GM20000 (cell line): ENCODE measurements around the gene OR5B21.

Experiments
- DNase-seq: peaks from one replicate; pipeline ENCODE4 v3.0.0; 2012; ENCODE audit warnings: low spot score
- TF ChIP-seq, protein P1 (sequence below): IDR thresholded peaks from 2 replicates; pipeline ENCODE4 v1.5.1; 2012; ENCODE audit warnings: mild to moderate bottlenecking, control low read depth; ENCODE audit errors: extremely low read depth, missing control alignments

Gene OR5B21

GRCh38 chr11:58525037-58525614, 17.2 kb upstream of the OR5B21 start:
- peak; percentile 74 for DNase-seq
- TF ChIP-seq, protein P1, sequence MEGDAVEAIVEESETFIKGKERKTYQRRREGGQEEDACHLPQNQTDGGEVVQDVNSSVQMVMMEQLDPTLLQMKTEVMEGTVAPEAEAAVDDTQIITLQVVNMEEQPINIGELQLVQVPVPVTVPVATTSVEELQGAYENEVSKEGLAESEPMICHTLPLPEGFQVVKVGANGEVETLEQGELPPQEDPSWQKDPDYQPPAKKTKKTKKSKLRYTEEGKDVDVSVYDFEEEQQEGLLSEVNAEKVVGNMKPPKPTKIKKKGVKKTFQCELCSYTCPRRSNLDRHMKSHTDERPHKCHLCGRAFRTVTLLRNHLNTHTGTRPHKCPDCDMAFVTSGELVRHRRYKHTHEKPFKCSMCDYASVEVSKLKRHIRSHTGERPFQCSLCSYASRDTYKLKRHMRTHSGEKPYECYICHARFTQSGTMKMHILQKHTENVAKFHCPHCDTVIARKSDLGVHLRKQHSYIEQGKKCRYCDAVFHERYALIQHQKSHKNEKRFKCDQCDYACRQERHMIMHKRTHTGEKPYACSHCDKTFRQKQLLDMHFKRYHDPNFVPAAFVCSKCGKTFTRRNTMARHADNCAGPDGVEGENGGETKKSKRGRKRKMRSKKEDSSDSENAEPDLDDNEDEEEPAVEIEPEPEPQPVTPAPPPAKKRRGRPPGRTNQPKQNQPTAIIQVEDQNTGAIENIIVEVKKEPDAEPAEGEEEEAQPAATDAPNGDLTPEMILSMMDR = no peak

DNA sequence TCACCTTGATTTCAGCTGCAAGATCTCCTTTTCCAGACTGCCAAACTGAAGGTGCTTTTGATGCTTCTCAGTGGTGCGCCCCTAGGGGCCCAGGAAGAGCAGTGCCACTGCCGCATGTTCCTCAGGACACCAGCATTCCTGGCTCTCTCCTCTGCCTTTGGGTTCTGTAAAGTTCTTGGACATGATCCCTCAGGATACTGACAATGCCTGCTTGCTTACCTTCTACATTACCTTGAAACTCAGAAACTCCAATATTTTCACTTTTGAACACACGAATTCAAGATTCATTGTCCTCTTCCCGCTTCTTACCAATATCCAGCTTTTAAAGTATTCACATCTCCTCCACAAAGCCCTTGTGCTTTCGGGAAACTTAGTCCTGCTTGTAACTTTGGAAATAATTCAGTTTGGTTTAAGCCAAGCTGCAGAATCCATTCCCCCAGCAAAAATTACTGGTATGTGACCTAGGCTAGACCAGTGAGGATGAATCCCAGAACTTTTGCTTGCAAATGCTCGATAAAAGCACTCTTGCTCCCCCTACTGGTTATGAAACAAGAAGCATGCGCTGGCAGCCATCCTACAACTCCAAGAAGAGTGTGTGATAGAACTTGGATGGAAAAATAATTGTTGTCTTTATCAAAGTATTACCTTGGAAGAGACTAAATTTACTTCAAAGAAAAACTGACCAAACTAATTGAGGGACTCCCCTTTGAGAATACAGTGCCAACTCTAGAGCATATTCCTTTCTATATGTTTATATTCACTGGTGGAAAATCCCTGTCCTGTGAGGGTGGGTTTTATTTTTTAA, 16.5 kb upstream of the OR5B21 start:
- TF ChIP-seq, protein P1 = peak; percentile 73
- peak; percentile 53 for DNase-seq

DNA sequence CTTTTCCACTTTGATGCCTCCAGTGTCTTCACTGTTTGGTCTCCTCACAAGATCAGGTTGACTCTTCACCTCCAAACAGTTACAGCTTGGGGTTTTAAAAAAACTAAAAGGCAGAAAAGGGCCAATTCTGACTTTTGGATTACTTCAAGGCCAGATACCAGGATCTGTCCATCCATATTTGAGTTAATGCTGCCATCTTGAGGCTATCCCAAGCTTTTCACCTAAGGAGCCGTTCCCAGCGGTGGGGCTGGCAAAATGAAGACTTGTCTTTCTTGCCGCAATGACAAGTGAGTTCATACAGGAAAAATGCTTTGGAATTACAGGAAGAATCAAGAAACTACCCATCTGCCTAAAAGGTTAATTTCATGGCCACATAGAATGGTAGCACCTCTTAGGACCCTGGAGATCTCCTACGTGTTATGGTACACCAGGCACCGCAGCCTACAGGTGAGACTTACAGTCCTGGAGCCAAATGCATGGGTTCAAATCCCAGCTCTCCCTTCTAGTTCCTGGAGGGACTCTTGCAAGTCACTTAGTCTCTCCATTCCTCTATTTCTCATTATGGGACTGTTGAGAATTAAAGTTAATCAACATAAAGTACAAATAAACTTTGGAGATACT, 6.0 kb upstream of the OR5B21 start:
- peak; percentile 28 for DNase-seq
- TF ChIP-seq, protein P1 = peak; percentile 22

DNA sequence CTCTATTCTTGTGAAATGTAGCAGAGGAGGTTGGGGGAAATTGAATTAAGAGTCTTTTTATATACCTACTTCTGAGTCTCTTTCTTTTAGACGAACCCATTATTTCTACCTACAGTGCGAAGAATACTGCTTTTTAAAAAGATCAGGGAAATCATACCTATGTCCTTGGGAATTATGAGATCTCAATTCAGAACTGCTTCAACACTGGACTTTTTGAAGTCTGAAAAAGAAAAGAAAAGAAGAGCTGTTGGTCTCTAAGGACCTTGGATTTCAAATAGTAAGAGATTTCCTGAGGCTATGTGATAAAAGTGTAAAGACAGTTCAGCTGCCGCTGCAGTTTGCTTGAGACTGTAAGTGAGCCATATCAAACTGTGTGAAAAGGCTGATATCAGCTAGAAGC, 3.7 kb upstream of the OR5B21 start:
- TF ChIP-seq, protein P1 = no peak
- no peak for DNase-seq

DNA sequence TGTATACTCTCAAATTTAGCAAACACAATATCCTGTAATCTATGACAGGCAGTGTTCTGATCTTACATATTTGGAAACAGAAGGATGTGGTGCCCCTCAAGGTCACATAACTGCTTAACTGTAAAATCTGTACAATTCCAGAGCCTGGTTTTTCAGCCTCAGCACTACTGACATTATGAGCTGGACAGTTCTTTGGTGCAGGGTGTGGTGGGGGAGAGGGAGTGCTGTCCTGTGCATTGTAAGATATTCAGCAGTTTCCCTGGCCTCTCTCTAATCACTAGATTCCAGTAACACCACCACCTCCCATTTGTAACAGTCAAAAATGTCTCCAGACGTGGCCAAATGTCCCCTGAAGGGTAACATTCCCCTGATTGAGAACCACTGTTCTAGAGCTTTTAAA, 1.8 kb upstream of the OR5B21 start:
- TF ChIP-seq, protein P1 = no peak
- no peak for DNase-seq

- TF ChIP-seq, protein P1 = no peak
- DNase-seq = no peak
These were observed 909 bp upstream of the OR5B21 start for GRCh38 chr11:58508814-58509213.

- TF ChIP-seq, protein P1 = no peak
- no peak for DNase-seq
These were observed 550 bp downstream of the OR5B21 start for GRCh38 chr11:58507355-58507754.
